Sigmoid colon (tissue), 4 donors: ENCODE measurements around the gene FAXDC2.

Experiments used
- POLR2A ChIP-seq, 2 donors: fragments of 450-650 bp; IDR thresholded peaks; one replicate each; pipeline ENCODE4 v1.6.1; 2016; ENCODE audit warnings: antibody characterized with exemption in 2 of 2, mild to moderate bottlenecking in 2 of 2, moderate library complexity in 2 of 2
- POLR2AphosphoS5 ChIP-seq, 4 donors: sonication (generic); formaldehyde crosslinking; IDR thresholded peaks; one replicate each; pipeline ENCODE4 v1.6.1; 2017; ENCODE audit warnings: antibody characterized with exemption in 4 of 4
- TF ChIP-seq, protein P1 (sequence below), 4 experiments: fragments of 450-650 bp in 3 of 4; fragments of 200-600 bp in 1 of 4; IDR thresholded peaks; one replicate each; pipeline ENCODE4 v1.5.1; 2016 to 2019; ENCODE audit warnings: antibody characterized with exemption in 4 of 4, mild to moderate bottlenecking in 3 of 4, moderate library complexity in 2 of 4

DNA sequence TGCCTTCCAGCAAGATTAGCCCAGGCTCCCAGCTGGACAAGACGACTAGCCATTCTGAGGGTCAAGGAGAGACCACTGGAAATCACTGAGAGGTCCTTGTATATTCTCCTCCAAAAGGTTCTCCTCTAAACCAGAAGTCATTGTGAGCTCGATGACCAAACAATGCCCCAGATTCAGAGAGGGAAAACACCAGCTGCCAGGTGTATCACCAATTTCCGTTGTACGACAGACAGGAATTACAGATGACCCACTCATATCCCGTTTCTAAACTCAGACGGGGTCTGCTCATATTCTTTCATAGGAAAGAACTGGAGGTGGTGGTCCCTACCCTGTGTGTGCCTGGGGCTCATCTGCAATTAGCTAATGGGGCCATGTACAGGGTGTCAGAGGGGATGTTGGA lies 14.2 kb downstream of the FAXDC2 start:
- TF ChIP-seq, protein P1, sequence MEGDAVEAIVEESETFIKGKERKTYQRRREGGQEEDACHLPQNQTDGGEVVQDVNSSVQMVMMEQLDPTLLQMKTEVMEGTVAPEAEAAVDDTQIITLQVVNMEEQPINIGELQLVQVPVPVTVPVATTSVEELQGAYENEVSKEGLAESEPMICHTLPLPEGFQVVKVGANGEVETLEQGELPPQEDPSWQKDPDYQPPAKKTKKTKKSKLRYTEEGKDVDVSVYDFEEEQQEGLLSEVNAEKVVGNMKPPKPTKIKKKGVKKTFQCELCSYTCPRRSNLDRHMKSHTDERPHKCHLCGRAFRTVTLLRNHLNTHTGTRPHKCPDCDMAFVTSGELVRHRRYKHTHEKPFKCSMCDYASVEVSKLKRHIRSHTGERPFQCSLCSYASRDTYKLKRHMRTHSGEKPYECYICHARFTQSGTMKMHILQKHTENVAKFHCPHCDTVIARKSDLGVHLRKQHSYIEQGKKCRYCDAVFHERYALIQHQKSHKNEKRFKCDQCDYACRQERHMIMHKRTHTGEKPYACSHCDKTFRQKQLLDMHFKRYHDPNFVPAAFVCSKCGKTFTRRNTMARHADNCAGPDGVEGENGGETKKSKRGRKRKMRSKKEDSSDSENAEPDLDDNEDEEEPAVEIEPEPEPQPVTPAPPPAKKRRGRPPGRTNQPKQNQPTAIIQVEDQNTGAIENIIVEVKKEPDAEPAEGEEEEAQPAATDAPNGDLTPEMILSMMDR (IDR thresholded peaks at IDR 0.05) = no peak
- TF ChIP-seq POLR2AphosphoS5 (IDR thresholded peaks at IDR 0.05) (no peak), POLR2A (IDR thresholded peaks at IDR 0.05) (no peak)
